Measurements from ENCODE around the gene HYAL3. TPM values are rescaled to one million over a fixed set of nuclear protein-coding genes. Genes with fewer than 3 reads are reported as not detected.

HYAL3 gene
- total and polyA plus RNA-seq, 2 of the 13 experiments (the other 11 are each of a cell fraction or from before 2014, with no cell fraction given): 5.5 to 10.4 TPM

DNA sequence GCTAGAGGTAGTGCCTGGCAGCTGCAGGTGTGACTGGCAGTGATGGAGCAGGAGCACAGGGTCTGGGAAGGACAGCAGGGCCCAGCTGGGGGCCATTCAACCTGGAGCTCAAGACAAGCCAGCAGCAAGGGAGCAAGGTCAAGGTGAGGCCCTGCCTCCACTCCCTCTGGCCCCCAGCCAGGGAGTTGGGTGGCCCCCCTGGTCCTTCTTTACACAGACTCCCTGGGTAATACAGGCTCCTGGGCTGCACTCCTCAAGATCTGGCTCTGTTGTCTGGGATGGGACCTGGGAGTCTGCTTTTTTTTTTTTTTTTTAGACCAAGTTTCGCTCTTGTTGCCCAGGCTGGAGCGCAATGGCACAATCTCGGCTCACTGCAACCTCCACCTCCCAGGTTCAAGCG, 48.7 kb downstream of the HYAL3 start:
- Histone ChIP-seq H3K79me2 (ENCODE audit: insufficient read depth, low read length) (peaks cover 20% of the 10 kb centered on the region), H3K4me1 (ENCODE audit: insufficient read depth, low read length) (peaks cover 23% of the 10 kb centered on the region), H2AFZ (ENCODE audit: low read length) (no peak overlapping the region), H4K20me1 (ENCODE audit: insufficient read depth, low read length) (no peaks in the 10 kb centered on the region), H3K27ac (ENCODE audit: extremely low read length, insufficient read depth, low read length) (no peak overlapping the region), H3K9me3 (ENCODE audit: low read length) (no peaks in the 10 kb centered on the region), H3K27me3 (ENCODE audit: control insufficient read depth in 1 of 2, insufficient read depth in 2 of 2, low read length in 2 of 2) (no peaks in the 10 kb centered on the region), H3K36me3 (replicated peaks in 1 of 2; ENCODE audit: control insufficient read depth in 1 of 2, insufficient read depth in 2 of 2, low read length in 2 of 2) (peaks cover 4 to 18% of the 10 kb centered on the region in 2 experiments; a peak in 4 of 5 replicates), H3K9ac (ENCODE audit: insufficient read depth, low read depth, low read length) (no peak overlapping the region), H3K4me2 (ENCODE audit: low read depth, low read length) (no peak overlapping the region), H3K4me3 (replicated peaks in 1 of 3; ENCODE audit: insufficient read depth in 1 of 3, low read depth in 2 of 3, low read length in 3 of 3) (no peak overlapping the region)
- no TSS peak for BruUV-seq (replicated peaks)
- intact Hi-C loops (cut with micrococcal nuclease; ENCODE audit: unreplicated experiment) (no loop called here), in situ Hi-C loops (cut with HindIII; ENCODE audit: extremely low pct_ligation_motif_present, low pct_unique_long_range_greater_than_20kb) (no loop called here)
- ATAC-seq (no peak), FAIRE-seq (no peak), DNase-seq (ENCODE audit: low spot score) (no peak)
- CTCF ChIA-PET (ENCODE audit: low intra/inter-chr PET ratio, low total read pairs): no interaction called here
- POLR2A ChIA-PET: interaction anchor here (1.2 to 3.2 kb wide), 4 partner anchors 9 to 15 kb away, joined by 3 to 12 read pairs (median 5); partner anchors contain the start of gene GNAI2
- WGBS (ENCODE audit: low lambda C conversion rate): 95% methylated on average over 4 of the region's 4 CpGs
- TF ChIP-seq ZBTB7A (CRISPR knock-in tag; IDR thresholded peaks at IDR 0.05) (no peak), NONO (IDR thresholded peaks at IDR 0.05) (no peak), NONO (CRISPR knock-in tag; conservative IDR thresholded peaks at IDR 0.05) (no peak), SAP130 (CRISPR knock-in tag; IDR thresholded peaks at IDR 0.05; ENCODE audit: low read depth) (no peak), GATAD1 (CRISPR knock-in tag; IDR thresholded peaks at IDR 0.05) (no peak), ZNF333 (CRISPR knock-in tag; IDR thresholded peaks at IDR 0.05; ENCODE audit: borderline replicate concordance) (no peak), ZNF598 (CRISPR knock-in tag; IDR thresholded peaks at IDR 0.05; ENCODE audit: borderline replicate concordance) (no peak), PRPF4 (IDR thresholded peaks at IDR 0.05; ENCODE audit: low read depth, low read length, poor library complexity, severe bottlenecking) (no peak), HNRNPL (IDR thresholded peaks at IDR 0.05; ENCODE audit: low read depth, low read length) (no peak), ARNT (IDR thresholded peaks at IDR 0.05) (no peak), KLF11 (CRISPR knock-in tag; IDR thresholded peaks at IDR 0.05) (no peak), SP1 (IDR thresholded peaks at IDR 0.05) (no peak), SP1 (CRISPR knock-in tag; IDR thresholded peaks at IDR 0.05) (no peak), ZNF792 (CRISPR knock-in tag; IDR thresholded peaks at IDR 0.05) (no peak), BRCA1 (CRISPR knock-in tag; IDR thresholded peaks at IDR 0.05) (no peak), CHCHD3 (CRISPR knock-in tag; IDR thresholded peaks at IDR 0.05) (no peak)
- TF ChIP-seq, protein P1, sequence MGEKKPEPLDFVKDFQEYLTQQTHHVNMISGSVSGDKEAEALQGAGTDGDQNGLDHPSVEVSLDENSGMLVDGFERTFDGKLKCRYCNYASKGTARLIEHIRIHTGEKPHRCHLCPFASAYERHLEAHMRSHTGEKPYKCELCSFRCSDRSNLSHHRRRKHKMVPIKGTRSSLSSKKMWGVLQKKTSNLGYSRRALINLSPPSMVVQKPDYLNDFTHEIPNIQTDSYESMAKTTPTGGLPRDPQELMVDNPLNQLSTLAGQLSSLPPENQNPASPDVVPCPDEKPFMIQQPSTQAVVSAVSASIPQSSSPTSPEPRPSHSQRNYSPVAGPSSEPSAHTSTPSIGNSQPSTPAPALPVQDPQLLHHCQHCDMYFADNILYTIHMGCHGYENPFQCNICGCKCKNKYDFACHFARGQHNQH (CRISPR knock-in tag; IDR thresholded peaks at IDR 0.05): no peak
- TF ChIP-seq, protein P2, sequence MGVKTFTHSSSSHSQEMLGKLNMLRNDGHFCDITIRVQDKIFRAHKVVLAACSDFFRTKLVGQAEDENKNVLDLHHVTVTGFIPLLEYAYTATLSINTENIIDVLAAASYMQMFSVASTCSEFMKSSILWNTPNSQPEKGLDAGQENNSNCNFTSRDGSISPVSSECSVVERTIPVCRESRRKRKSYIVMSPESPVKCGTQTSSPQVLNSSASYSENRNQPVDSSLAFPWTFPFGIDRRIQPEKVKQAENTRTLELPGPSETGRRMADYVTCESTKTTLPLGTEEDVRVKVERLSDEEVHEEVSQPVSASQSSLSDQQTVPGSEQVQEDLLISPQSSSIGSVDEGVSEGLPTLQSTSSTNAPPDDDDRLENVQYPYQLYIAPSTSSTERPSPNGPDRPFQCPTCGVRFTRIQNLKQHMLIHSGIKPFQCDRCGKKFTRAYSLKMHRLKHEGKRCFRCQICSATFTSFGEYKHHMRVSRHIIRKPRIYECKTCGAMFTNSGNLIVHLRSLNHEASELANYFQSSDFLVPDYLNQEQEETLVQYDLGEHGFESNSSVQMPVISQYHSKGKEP (CRISPR knock-in tag; IDR thresholded peaks at IDR 0.05): no peak
- TF ChIP-seq, protein P3, sequence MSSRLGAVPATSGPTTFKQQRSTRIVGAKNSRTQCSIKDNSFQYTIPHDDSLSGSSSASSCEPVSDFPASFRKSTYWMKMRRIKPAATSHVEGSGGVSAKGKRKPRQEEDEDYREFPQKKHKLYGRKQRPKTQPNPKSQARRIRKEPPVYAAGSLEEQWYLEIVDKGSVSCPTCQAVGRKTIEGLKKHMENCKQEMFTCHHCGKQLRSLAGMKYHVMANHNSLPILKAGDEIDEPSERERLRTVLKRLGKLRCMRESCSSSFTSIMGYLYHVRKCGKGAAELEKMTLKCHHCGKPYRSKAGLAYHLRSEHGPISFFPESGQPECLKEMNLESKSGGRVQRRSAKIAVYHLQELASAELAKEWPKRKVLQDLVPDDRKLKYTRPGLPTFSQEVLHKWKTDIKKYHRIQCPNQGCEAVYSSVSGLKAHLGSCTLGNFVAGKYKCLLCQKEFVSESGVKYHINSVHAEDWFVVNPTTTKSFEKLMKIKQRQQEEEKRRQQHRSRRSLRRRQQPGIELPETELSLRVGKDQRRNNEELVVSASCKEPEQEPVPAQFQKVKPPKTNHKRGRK (CRISPR knock-in tag; IDR thresholded peaks at IDR 0.05): no peak
- TF ChIP-seq, protein P4, sequence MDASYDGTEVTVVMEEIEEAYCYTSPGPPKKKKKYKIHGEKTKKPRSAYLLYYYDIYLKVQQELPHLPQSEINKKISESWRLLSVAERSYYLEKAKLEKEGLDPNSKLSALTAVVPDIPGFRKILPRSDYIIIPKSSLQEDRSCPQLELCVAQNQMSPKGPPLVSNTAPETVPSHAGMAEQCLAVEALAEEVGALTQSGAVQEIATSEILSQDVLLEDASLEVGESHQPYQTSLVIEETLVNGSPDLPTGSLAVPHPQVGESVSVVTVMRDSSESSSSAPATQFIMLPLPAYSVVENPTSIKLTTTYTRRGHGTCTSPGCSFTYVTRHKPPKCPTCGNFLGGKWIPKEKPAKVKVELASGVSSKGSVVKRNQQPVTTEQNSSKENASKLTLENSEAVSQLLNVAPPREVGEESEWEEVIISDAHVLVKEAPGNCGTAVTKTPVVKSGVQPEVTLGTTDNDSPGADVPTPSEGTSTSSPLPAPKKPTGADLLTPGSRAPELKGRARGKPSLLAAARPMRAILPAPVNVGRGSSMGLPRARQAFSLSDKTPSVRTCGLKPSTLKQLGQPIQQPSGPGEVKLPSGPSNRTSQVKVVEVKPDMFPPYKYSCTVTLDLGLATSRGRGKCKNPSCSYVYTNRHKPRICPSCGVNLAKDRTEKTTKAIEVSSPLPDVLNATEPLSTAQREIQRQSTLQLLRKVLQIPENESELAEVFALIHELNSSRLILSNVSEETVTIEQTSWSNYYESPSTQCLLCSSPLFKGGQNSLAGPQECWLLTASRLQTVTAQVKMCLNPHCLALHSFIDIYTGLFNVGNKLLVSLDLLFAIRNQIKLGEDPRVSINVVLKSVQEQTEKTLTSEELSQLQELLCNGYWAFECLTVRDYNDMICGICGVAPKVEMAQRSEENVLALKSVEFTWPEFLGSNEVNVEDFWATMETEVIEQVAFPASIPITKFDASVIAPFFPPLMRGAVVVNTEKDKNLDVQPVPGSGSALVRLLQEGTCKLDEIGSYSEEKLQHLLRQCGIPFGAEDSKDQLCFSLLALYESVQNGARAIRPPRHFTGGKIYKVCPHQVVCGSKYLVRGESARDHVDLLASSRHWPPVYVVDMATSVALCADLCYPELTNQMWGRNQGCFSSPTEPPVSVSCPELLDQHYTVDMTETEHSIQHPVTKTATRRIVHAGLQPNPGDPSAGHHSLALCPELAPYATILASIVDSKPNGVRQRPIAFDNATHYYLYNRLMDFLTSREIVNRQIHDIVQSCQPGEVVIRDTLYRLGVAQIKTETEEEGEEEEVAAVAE (CRISPR knock-in tag; IDR thresholded peaks at IDR 0.05; ENCODE audit: borderline replicate concordance): no peak
